Left ventricle myocardium inferior (tissue), 1 donor: Measurements from ENCODE around the gene MIER2. TPM values are rescaled to one million over a fixed set of nuclear protein-coding genes. Genes with fewer than 3 reads are reported as not detected.
A peak's percentile ranks its signal among the peaks of the same experiment; 100 is the strongest.

Experiments
- DNase-seq: peaks from one replicate; pipeline ENCODE4 v3.0.0-alpha.2; 2020
- H3K27ac ChIP-seq: fragments of 200-600 bp; replicated peaks from 2 replicates; pipeline ENCODE4 v1.8.0; 2021
- H3K27me3 ChIP-seq: fragments of 200-600 bp; 2 replicates; pipeline ENCODE4 v1.8.0; 2021; ENCODE audit warnings: low read depth
- H3K36me3 ChIP-seq: fragments of 200-600 bp; 2 replicates; pipeline ENCODE4 v1.8.0; 2021
- H3K4me1 ChIP-seq: fragments of 200-600 bp; 2 replicates; pipeline ENCODE4 v1.8.0; 2021
- H3K4me3 ChIP-seq: fragments of 200-600 bp; 2 replicates; pipeline ENCODE4 v1.8.0; 2021; ENCODE audit warnings: mild to moderate bottlenecking, moderate library complexity
- H3K9me3 ChIP-seq: fragments of 200-600 bp; replicated peaks from 2 replicates; pipeline ENCODE4 v1.8.0; 2021
- intact Hi-C: fragments of 100-400 bp; cut with micrococcal nuclease; formaldehyde crosslinking; loops from one replicate; pipeline ENCODE4 v1.11.0; 2022
- total RNA-seq: library from RNA; stranded (reverse); fragmentation: NEBNext Ultra II Directional; extraction: Animal tissue kit (Norgen Biotek cat#: 25700); gene quantifications from one replicate; pipeline ENCODE4 v1.2.1, GENCODE V29; 2021
- TF ChIP-seq, protein P1 (sequence below): fragments of 200-600 bp; IDR thresholded peaks from 2 replicates; pipeline ENCODE4 v1.8.0; 2021; ENCODE audit warnings: antibody characterized with exemption, mild to moderate bottlenecking, borderline replicate concordance
- donor health status: DM: no; HTN: yes; CAD: no; lungs with severe emphysema.

Gene MIER2
- total RNA-seq, 1 donor from 2014 or later = 15.9 TPM

DNA sequence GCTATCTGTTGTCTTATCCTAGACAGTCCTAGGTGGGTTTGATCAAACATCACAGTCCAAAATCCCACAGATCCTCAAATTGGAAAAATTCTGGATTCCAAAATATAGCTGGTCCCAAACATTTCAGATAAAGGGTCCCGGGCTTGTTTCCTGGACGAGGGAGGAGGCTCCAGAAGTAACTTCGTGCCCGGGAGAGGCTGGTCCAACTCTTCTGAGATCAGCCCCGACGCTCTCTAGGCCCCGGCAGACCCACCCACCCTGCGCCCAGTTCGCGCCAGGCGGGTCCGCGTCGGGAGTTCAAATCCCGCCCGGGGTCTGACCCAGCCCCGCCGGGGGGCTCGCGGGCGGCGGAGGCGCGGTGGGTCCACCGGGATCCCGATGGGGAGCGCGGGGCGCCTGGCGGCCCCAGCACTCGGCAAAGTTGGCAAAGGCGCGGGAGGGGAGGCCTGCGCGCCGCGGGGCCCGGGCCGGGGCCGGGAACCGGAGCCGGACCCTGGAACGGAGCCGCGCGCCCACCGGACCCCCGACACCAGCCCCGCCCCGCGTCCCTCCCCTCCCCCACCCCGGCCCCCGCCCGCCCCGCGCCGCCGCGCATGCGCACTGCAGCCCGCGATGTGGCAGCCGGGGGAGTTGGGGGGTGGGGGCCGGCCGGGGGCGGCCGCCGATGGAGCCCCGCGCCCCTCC, 513 bp downstream of the MIER2 start:
- no peaks in the 10 kb centered on the region for H3K27me3 ChIP-seq
- H3K4me3 ChIP-seq = peak overlapping the region; percentile 84
- peaks cover 10% of the 10 kb centered on the region for H3K36me3 ChIP-seq
- TF ChIP-seq, protein P1, sequence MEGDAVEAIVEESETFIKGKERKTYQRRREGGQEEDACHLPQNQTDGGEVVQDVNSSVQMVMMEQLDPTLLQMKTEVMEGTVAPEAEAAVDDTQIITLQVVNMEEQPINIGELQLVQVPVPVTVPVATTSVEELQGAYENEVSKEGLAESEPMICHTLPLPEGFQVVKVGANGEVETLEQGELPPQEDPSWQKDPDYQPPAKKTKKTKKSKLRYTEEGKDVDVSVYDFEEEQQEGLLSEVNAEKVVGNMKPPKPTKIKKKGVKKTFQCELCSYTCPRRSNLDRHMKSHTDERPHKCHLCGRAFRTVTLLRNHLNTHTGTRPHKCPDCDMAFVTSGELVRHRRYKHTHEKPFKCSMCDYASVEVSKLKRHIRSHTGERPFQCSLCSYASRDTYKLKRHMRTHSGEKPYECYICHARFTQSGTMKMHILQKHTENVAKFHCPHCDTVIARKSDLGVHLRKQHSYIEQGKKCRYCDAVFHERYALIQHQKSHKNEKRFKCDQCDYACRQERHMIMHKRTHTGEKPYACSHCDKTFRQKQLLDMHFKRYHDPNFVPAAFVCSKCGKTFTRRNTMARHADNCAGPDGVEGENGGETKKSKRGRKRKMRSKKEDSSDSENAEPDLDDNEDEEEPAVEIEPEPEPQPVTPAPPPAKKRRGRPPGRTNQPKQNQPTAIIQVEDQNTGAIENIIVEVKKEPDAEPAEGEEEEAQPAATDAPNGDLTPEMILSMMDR = no peak
- peak overlapping the region; percentile 81 for H3K27ac ChIP-seq
- DNase-seq = no peak
- H3K4me1 ChIP-seq = peaks cover 56% of the 10 kb centered on the region
- intact Hi-C loops = no loop called here
- H3K9me3 ChIP-seq = no peaks in the 10 kb centered on the region

DNA sequence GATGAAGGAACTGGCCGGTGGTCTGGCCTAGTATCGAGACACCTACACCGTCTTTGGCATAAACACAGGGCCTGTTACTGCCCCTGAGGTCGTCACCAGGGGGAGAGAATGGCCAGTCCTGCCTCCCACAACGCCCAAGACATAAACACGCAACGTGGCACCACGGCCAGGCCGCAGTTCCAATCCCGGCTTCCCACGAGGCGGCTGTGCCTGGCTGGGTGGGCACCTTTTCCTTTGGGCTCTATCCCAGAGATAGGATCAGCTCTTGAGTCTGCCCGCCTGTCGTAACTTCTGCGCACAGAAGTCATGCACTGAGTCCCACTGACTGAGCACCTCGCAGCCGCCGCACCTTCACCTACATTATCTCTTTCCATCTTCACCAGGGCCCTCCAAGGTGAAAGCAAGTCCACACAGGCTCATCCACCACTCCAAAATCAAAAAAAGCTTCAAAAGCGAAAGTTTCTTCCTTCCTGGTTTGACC, 1.1 kb downstream of the MIER2 start:
- intact Hi-C loops = no loop called here
- no peaks in the 10 kb centered on the region for H3K9me3 ChIP-seq
- H3K27me3 ChIP-seq = no peaks in the 10 kb centered on the region
- H3K4me3 ChIP-seq = peak overlapping the region; percentile 84
- TF ChIP-seq, protein P1 = no peak
- no peak for DNase-seq
- peak overlapping the region; percentile 81 for H3K27ac ChIP-seq
- H3K36me3 ChIP-seq = peaks cover 10% of the 10 kb centered on the region
- H3K4me1 ChIP-seq = peaks cover 59% of the 10 kb centered on the region

DNA sequence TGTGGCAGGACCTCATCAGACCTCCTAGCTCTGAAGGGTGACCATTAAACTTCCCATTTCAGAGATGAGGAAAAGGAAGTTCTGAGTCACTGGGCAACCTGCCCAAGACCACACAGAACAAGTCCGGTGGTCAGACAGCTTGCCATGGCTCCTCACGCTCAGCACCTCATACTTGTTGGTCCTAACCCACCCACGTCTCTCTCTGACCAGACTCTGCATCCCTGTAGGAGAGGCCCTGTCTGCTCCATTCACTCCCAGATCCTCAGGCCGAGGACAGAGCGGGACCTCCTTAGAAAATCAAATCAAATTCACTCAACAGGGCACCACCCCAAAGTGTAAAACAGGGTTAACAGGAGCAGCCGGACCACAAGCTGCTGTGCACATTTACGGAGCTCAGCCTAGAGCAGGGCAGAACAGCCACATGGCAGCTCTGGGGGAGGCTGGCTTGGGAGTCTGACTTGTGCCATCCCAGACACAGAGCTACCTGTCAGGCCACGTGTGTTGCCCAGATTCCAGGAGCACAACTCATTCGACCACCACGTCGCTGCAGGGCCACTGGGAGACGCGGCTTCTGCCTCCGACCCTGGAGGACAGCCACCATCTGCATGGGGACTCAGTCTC, 1.7 kb downstream of the MIER2 start:
- no peaks in the 10 kb centered on the region for H3K9me3 ChIP-seq

DNA sequence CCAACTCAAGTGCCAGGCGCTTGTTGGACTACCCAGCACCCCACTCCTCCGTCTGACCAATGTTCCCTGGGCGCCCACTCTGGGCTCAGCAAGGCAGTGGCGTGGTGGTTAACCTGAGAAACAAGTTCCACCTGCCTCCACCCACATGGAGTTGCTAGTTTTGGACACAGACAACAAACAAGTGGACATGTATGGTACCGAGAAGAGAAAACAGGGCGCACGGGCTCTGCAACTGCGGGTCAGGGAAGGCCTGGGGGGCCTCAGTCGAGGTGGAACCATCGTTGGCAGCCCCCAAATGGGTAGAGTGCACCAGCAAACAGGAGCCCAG, 2.5 kb downstream of the MIER2 start:
- intact Hi-C loops = no loop called here
- TF ChIP-seq, protein P1 = no peak
- Histone ChIP-seq H3K4me3 (peak overlapping the region; percentile 84), H3K4me1 (peaks cover 62% of the 10 kb centered on the region), H3K27ac (peak overlapping the region; percentile 81), H3K9me3 (no peaks in the 10 kb centered on the region), H3K27me3 (no peaks in the 10 kb centered on the region), H3K36me3 (peaks cover 10% of the 10 kb centered on the region)
- no peak for DNase-seq

More for the DNA sequence above, 1.7 kb downstream of the MIER2 start:
- peak overlapping the region; percentile 84 for H3K4me3 ChIP-seq
- TF ChIP-seq, protein P1 = no peak
- H3K27me3 ChIP-seq = no peaks in the 10 kb centered on the region
- DNase-seq = peak; percentile 67
- H3K36me3 ChIP-seq = peaks cover 10% of the 10 kb centered on the region
- intact Hi-C loops = no loop called here
- peaks cover 62% of the 10 kb centered on the region for H3K4me1 ChIP-seq
- peak overlapping the region; percentile 81 for H3K27ac ChIP-seq

DNA sequence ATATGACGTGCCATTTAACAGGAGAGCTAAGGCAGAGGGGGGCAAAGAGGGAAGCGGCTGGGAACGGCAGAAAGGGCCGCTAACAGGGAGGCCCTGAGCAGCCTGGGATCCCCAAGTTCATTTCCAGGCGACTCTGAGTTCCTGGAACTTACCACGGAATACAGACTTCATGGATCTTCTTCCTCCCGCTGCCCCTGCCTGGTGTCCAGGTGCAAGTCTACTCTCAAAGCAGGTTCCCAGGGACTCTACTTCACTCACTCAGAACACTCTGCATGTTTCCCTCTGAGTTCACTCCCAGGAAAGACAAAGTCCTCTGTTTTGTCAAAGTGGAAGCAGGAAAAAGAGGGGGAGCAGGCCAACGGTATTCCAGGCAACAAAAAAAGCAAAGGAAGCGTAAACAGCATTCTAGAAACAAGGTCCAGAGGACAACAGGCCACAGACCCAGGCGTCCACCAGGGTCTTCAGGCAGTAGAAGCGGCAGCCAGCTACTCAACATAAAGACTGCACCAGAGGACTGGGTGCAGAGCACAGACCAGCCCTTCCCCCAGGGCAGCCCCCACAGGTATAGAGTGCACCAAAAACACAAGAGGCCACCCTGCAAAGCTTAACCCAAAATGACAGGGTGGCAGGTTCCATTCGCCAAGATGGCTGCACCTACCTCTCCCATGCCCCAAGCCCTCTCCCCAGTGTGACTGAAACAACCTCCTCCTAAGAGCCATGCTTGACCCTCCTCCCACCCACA, 3.0 kb downstream of the MIER2 start:
- intact Hi-C loops = no loop called here
- no peak for DNase-seq

More for the DNA sequence above, 3.0 kb downstream of the MIER2 start:
- Histone ChIP-seq H3K27me3 (no peaks in the 10 kb centered on the region), H3K9me3 (no peaks in the 10 kb centered on the region), H3K4me3 (peak overlapping the region; percentile 84), H3K4me1 (peaks cover 62% of the 10 kb centered on the region), H3K36me3 (peaks cover 10% of the 10 kb centered on the region), H3K27ac (peak overlapping the region; percentile 81)
- TF ChIP-seq, protein P1 = no peak
